HEK293 (cell line): ENCODE measurements around the gene TK1.

Experiments
- CTCF ChIA-PET: fragments of 350-600 bp; formaldehyde crosslinking; extraction: SDS; loops from one replicate; lab custom pipeline; 2021; ENCODE audit warnings: antibody characterized with exemption; lab: Yijun Ruan, JAX
- POLR2A ChIA-PET: fragments of 300-600 bp; formaldehyde crosslinking; extraction: SDS; loops from one replicate; lab custom pipeline; 2020; ENCODE audit warnings: antibody characterized with exemption, inconsistent platforms; lab: Yijun Ruan, JAX
- H3K27ac ChIP-seq: fragments of 200-500 bp; sonication (Bioruptor generic); 2 replicates; pipeline ENCODE4 v1.5.1; 2014; ENCODE audit warnings: low read depth, low read length, control low read depth, inconsistent platforms; ENCODE audit errors: extremely low read depth
- H3K36me3 ChIP-seq, 2 experiments: fragments of 200-500 bp in 1 of 2; sonication (Bioruptor generic) in 1 of 2; 1 replicate in 1 of 2; 2 replicates in 1 of 2; pipeline ENCODE4 v1.5.1; 2014 to 2017; ENCODE audit warnings: inconsistent platforms in 2 of 2, low read length in 2 of 2; ENCODE audit not compliant: control insufficient read depth in 2 of 2, insufficient read depth in 1 of 2
- H3K4me1 ChIP-seq: fragments of 200-500 bp; sonication (Bioruptor generic); 2 replicates; pipeline ENCODE4 v1.5.1; 2014; ENCODE audit warnings: mild to moderate bottlenecking, low read length, inconsistent platforms; ENCODE audit not compliant: control insufficient read depth, insufficient read depth
- H3K4me3 ChIP-seq: 2 replicates; pipeline ENCODE4 v1.5.1; 2011; ENCODE audit warnings: low read depth, mild to moderate bottlenecking, control low read depth, low read length, moderate library complexity
- H3K9me3 ChIP-seq: fragments of 200-500 bp; sonication (Bioruptor generic); 2 replicates; pipeline ENCODE4 v1.5.1; 2014; ENCODE audit warnings: low read depth, low read length, inconsistent platforms; ENCODE audit not compliant: control insufficient read depth, insufficient read depth
- GLIS1 ChIP-seq: fragments of 450-650 bp; formaldehyde crosslinking; IDR thresholded peaks from 2 replicates; pipeline ENCODE4 v1.5.1; 2016; ENCODE audit warnings: missing biosample characterization, missing genetic modification characterization
- GLIS2 ChIP-seq: fragments of 450-650 bp; formaldehyde crosslinking; IDR thresholded peaks from 2 replicates; pipeline ENCODE4 v1.5.1; 2016; ENCODE audit warnings: missing biosample characterization, missing genetic modification characterization
- HOXA7 ChIP-seq: sonication (generic); formaldehyde crosslinking; IDR thresholded peaks from 2 replicates; pipeline ENCODE4 v1.8.1; 2022; ENCODE audit warnings: missing genetic modification reagents, borderline replicate concordance
- ZFP37 ChIP-seq: fragments of 450-650 bp; formaldehyde crosslinking; IDR thresholded peaks from 2 replicates; pipeline ENCODE4 v1.5.1; 2016; ENCODE audit warnings: missing biosample characterization, missing genetic modification characterization
- ZFP69B ChIP-seq: fragments of 450-650 bp; formaldehyde crosslinking; IDR thresholded peaks from 2 replicates; pipeline ENCODE4 v1.5.1; 2016; ENCODE audit warnings: missing biosample characterization, missing genetic modification characterization
- ZIC2 ChIP-seq: fragments of 450-650 bp; formaldehyde crosslinking; IDR thresholded peaks from 2 replicates; pipeline ENCODE4 v1.5.1; 2016; ENCODE audit warnings: missing biosample characterization, missing genetic modification characterization
- ZNF121 ChIP-seq: fragments of 450-650 bp; formaldehyde crosslinking; IDR thresholded peaks from 2 replicates; pipeline ENCODE4 v1.5.1; 2016; ENCODE audit warnings: missing biosample characterization, missing genetic modification characterization
- ZNF16 ChIP-seq: fragments of 450-650 bp; formaldehyde crosslinking; IDR thresholded peaks from 2 replicates; pipeline ENCODE4 v1.5.1; 2016; ENCODE audit warnings: low read depth, missing biosample characterization, missing genetic modification characterization
- ZNF24 ChIP-seq: fragments of 450-650 bp; formaldehyde crosslinking; IDR thresholded peaks from 2 replicates; pipeline ENCODE4 v1.5.1; 2016; ENCODE audit warnings: missing biosample characterization, missing genetic modification characterization
- ZNF600 ChIP-seq: fragments of 450-650 bp; formaldehyde crosslinking; IDR thresholded peaks from 2 replicates; pipeline ENCODE4 v1.5.1; 2016; ENCODE audit warnings: missing biosample characterization, missing genetic modification characterization
- ZNF624 ChIP-seq: fragments of 450-650 bp; formaldehyde crosslinking; IDR thresholded peaks from 2 replicates; pipeline ENCODE4 v1.5.1; 2017; ENCODE audit warnings: missing biosample characterization, missing genetic modification characterization
- ZNF785 ChIP-seq: fragments of 450-650 bp; formaldehyde crosslinking; IDR thresholded peaks from 2 replicates; pipeline ENCODE4 v1.5.1; 2016; ENCODE audit warnings: missing biosample characterization, missing genetic modification characterization
- ZNF791 ChIP-seq: fragments of 450-650 bp; formaldehyde crosslinking; IDR thresholded peaks from 2 replicates; pipeline ENCODE4 v1.5.1; 2016; ENCODE audit warnings: missing biosample characterization, missing genetic modification characterization
- ZNF830 ChIP-seq: fragments of 450-650 bp; IDR thresholded peaks from 2 replicates; pipeline ENCODE4 v1.5.0; 2018; ENCODE audit warnings: missing biosample characterization, missing genetic modification characterization, low read depth, mild to moderate bottlenecking, moderate library complexity
- ZSCAN23 ChIP-seq: fragments of 450-650 bp; formaldehyde crosslinking; IDR thresholded peaks from 2 replicates; pipeline ENCODE4 v1.5.1; 2016; ENCODE audit warnings: missing biosample characterization, missing genetic modification characterization
- TF ChIP-seq, protein P1 (sequence below): fragments of 450-650 bp; formaldehyde crosslinking; IDR thresholded peaks from 2 replicates; pipeline ENCODE4 v1.5.1; 2016; ENCODE audit warnings: missing biosample characterization, missing genetic modification characterization
- TF ChIP-seq, protein P2 (sequence below): fragments of 450-650 bp; formaldehyde crosslinking; IDR thresholded peaks from 2 replicates; pipeline ENCODE4 v1.5.1; 2017; ENCODE audit warnings: missing biosample characterization, missing genetic modification characterization
- TF ChIP-seq, protein P3 (sequence below): fragments of 450-650 bp; formaldehyde crosslinking; IDR thresholded peaks from 2 replicates; pipeline ENCODE4 v1.5.1; 2016; ENCODE audit warnings: missing biosample characterization, missing genetic modification characterization
- TF ChIP-seq, protein P4 (sequence below): fragments of 450-650 bp; formaldehyde crosslinking; IDR thresholded peaks from 2 replicates; pipeline ENCODE4 v1.5.1; 2016; ENCODE audit warnings: missing biosample characterization, missing genetic modification characterization

Gene TK1

DNA sequence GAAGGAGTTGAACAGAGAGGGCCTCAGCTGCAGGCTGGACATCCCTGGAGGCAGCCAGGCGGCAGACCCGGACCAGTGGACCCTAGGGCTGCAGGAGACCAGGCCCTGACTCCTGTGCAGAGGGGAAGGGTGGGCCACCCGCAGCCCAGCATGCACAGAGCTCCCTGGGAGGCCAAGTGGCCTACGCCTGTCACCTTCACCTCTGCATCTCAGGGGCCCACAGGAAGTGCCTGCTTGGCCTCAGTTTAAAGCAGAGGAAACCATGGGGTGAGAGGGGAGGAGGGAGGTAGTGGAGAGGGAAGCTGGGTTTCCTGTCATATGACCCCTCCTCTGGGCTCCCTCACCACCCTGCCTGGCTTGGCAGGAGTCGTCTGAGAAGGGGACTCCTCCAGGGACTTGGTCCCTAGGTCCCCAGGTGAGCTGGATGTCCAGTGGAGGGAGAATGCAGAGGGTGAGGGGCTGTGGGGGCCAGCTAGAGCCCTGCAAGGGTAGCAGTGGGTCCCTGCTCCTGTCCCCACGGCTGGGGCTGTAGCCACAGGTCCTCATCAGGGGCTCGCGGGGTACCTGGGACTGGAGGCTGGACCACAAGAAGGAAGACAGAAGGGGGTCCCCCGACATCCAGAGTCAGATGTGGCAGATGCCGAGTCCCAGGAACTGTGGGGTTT is 56.3 kb downstream of the TK1 start, which contains the start of gene TMC8:
Gene TMC8 (plus strand): TSS at position 335 of the 665 bp plus-strand sequence. CDS start 818 bp downstream, outside the sequence.
- TF ChIP-seq ZNF600 (no peak), ZFP69B (tag by site-specific recombination) (peak; percentile 37; the same call in 1 of the 2 replicates), ZIC2 (tag by site-specific recombination) (peak; percentile 50), ZNF791 (tag by site-specific recombination) (no peak), GLIS2 (peak; percentile 28; the same call in 1 of the 2 replicates), GLIS1 (tag by site-specific recombination) (0 out of 2 replicates have a peak, but pooled peaks have one; percentile 10)
- no peaks in the 10 kb centered on the region for H3K36me3 ChIP-seq
- POLR2A ChIA-PET, result interaction anchor here (1.0 to 1.4 kb wide), 3 partner anchors 10 to 34 kb away, joined by 3 read pairs; no protein-coding TSS in a partner anchor
- CTCF ChIA-PET, result interaction anchor here (0.5 to 2.0 kb wide), 4 partner anchors 10 to 84 kb away, joined by 3 to 5 read pairs (median 4); partner anchors contain the start of genes AFMID and TK1
- H3K9me3 ChIP-seq, result no peaks in the 10 kb centered on the region
- H3K27ac ChIP-seq, result no peak within 1 kb of the TSS
- H3K4me3 ChIP-seq, result no peak within 1 kb of the TSS
- peaks cover 6% of the 10 kb centered on the region; the same call in 1 of the 2 replicates for H3K4me1 ChIP-seq

DNA sequence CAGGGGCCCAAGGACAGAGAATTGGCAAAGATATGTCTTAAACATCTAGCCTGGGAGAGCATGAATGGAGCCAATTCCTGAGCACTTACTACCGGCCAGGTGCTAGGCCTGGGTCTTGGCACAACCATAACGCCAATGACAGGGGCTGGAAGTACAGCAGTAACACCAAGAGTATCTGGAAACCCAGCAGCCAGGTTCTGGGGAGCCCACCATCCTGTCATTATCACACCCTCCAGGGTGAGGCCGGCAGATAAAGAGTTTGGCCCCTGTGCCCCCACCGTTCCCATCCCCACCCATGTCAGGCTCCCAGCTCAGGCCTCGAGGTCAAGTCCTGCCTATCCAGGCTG is 56.8 kb downstream of the TK1 start:
- Histone ChIP-seq H3K4me3 (no peak overlapping the region), H3K27ac (no peak overlapping the region), H3K4me1 (peaks cover 6% of the 10 kb centered on the region; the same call in 1 of the 2 replicates), H3K36me3 (no peaks in the 10 kb centered on the region), H3K9me3 (no peaks in the 10 kb centered on the region)
- POLR2A ChIA-PET, result interaction anchor here (1.0 to 1.4 kb wide), 3 partner anchors 10 to 34 kb away, joined by 3 read pairs; no protein-coding TSS in a partner anchor
- no peak for TF ChIP-seq HOXA7 (CRISPR knock-in tag)
- TF ChIP-seq ZNF16 (tag by site-specific recombination), result no peak
- TF ChIP-seq ZNF785 (tag by site-specific recombination), result no peak
- TF ChIP-seq, protein P1, sequence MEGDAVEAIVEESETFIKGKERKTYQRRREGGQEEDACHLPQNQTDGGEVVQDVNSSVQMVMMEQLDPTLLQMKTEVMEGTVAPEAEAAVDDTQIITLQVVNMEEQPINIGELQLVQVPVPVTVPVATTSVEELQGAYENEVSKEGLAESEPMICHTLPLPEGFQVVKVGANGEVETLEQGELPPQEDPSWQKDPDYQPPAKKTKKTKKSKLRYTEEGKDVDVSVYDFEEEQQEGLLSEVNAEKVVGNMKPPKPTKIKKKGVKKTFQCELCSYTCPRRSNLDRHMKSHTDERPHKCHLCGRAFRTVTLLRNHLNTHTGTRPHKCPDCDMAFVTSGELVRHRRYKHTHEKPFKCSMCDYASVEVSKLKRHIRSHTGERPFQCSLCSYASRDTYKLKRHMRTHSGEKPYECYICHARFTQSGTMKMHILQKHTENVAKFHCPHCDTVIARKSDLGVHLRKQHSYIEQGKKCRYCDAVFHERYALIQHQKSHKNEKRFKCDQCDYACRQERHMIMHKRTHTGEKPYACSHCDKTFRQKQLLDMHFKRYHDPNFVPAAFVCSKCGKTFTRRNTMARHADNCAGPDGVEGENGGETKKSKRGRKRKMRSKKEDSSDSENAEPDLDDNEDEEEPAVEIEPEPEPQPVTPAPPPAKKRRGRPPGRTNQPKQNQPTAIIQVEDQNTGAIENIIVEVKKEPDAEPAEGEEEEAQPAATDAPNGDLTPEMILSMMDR, result no peak
- TF ChIP-seq ZNF624 (tag by site-specific recombination), result no peak
- TF ChIP-seq, protein P2, sequence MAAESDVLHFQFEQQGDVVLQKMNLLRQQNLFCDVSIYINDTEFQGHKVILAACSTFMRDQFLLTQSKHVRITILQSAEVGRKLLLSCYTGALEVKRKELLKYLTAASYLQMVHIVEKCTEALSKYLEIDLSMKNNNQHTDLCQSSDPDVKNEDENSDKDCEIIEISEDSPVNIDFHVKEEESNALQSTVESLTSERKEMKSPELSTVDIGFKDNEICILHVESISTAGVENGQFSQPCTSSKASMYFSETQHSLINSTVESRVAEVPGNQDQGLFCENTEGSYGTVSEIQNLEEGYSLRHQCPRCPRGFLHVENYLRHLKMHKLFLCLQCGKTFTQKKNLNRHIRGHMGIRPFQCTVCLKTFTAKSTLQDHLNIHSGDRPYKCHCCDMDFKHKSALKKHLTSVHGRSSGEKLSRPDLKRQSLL (tag by site-specific recombination), result no peak
- TF ChIP-seq ZSCAN23 (tag by site-specific recombination), result no peak
- TF ChIP-seq ZNF121, result no peak
- CTCF ChIA-PET, result interaction anchor here (0.9 to 2.0 kb wide), 3 partner anchors 10 to 57 kb away, joined by 4 to 5 read pairs (median 4); partner anchors contain the start of genes AFMID and TK1

DNA sequence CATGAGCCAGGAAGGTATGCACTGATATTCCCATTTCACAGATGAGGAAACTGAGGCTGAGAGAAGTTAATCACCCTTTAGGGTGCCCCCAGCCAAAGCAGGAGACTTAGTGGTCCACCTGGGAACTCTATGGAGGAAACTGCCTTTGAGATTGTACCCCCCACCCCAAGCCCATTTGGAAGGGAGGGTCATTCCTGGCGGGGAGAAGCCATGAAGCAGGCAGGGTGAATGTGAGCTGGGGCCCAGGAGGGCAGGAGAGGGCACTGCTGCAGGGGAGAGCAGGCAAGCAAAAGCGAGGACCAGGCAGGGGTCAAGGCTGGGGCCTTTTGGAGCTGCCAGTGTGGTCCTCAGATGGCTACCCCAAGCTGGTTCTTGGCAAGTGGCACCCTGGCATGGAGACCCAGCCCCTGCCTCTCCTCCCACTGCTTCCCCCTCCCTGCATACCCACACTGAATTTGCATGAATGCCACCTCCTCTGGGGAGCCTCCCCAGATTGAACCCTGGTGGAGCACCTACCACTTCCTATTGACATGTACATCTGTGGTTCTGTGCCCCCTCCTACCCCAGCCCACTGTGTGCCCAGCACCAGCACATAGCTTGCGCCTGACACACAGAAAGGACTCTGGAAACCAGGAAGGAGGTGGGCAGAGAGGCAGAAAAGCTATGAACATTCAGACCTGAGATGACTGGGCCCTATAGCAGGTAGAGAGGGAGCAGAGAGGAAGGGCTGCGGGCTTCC is 57.3 kb downstream of the TK1 start:
- POLR2A ChIA-PET, result interaction anchor here (0.6 to 2.1 kb wide), 7 partner anchors 11 to 69 kb away, joined by 3 to 13 read pairs (median 3); partner anchors contain the start of genes AFMID and TK1
- Histone ChIP-seq H3K4me3 (no peak overlapping the region), H3K9me3 (no peaks in the 10 kb centered on the region), H3K27ac (no peak overlapping the region), H3K4me1 (peaks cover 6% of the 10 kb centered on the region; the same call in 1 of the 2 replicates), H3K36me3 (no peaks in the 10 kb centered on the region)
- CTCF ChIA-PET, result interaction anchor here (0.9 to 2.0 kb wide), 3 partner anchors 11 to 57 kb away, joined by 4 to 5 read pairs (median 4); partner anchors contain the start of genes AFMID and TK1
- TF ChIP-seq ZNF830 (tag by site-specific recombination), result no peak
- no peak for TF ChIP-seq ZFP37 (tag by site-specific recombination)
- TF ChIP-seq, protein P3, sequence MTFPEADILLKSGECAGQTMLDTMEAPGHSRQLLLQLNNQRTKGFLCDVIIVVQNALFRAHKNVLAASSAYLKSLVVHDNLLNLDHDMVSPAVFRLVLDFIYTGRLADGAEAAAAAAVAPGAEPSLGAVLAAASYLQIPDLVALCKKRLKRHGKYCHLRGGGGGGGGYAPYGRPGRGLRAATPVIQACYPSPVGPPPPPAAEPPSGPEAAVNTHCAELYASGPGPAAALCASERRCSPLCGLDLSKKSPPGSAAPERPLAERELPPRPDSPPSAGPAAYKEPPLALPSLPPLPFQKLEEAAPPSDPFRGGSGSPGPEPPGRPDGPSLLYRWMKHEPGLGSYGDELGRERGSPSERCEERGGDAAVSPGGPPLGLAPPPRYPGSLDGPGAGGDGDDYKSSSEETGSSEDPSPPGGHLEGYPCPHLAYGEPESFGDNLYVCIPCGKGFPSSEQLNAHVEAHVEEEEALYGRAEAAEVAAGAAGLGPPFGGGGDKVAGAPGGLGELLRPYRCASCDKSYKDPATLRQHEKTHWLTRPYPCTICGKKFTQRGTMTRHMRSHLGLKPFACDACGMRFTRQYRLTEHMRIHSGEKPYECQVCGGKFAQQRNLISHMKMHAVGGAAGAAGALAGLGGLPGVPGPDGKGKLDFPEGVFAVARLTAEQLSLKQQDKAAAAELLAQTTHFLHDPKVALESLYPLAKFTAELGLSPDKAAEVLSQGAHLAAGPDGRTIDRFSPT, result peak; percentile 16; the same call in 1 of the 2 replicates
- TF ChIP-seq, protein P4, sequence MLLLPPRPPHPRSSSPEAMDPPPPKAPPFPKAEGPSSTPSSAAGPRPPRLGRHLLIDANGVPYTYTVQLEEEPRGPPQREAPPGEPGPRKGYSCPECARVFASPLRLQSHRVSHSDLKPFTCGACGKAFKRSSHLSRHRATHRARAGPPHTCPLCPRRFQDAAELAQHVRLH (tag by site-specific recombination), result 0 out of 2 replicates have a peak, but pooled peaks have one; percentile 34
- TF ChIP-seq ZNF24 (tag by site-specific recombination), result peak; percentile 81
- TF ChIP-seq, all 188 proteins: peak for 3
